SK-N-SH treated with all-trans-retinoic acid at 6 μM for 48 hours (cell line): ENCODE data around the gene GAMT.

Source experiments
- ISL1 ChIP-seq: fragments of 250-450 bp; sonication (Bioruptor Pico); IDR thresholded peaks from 2 replicates; pipeline ENCODE4 v2.1.2; 2022; ENCODE audit warnings: mild to moderate bottlenecking, moderate library complexity
- OSR1 ChIP-seq: fragments of 250-450 bp; sonication (Bioruptor Pico); IDR thresholded peaks from 2 replicates; pipeline ENCODE4 v1.8.0; 2022; ENCODE audit warnings: moderate library complexity, mild to moderate bottlenecking, inconsistent platforms
- PATZ1 ChIP-seq: fragments of 250-450 bp; sonication (Bioruptor Pico); IDR thresholded peaks from 2 replicates; pipeline ENCODE4 v1.8.0; 2020; ENCODE audit warnings: mild to moderate bottlenecking, moderate library complexity, borderline replicate concordance
- POU6F1 ChIP-seq: fragments of 250-450 bp; sonication (Bioruptor Pico); IDR thresholded peaks from 2 replicates; pipeline ENCODE4 v1.8.0; 2021; ENCODE audit warnings: low read depth, mild to moderate bottlenecking, moderate library complexity, borderline replicate concordance
- PPARA ChIP-seq: fragments of 250-450 bp; sonication (Bioruptor Pico); IDR thresholded peaks from 2 replicates; pipeline ENCODE4 v1.5.0; 2020; ENCODE audit warnings: mild to moderate bottlenecking, borderline replicate concordance
- TOX ChIP-seq: fragments of 250-450 bp; sonication (Bioruptor Pico); IDR thresholded peaks from 2 replicates; pipeline ENCODE4 v1.8.0; 2021; ENCODE audit warnings: mild to moderate bottlenecking, moderate library complexity, borderline replicate concordance
- ZFP30 ChIP-seq: fragments of 450-650 bp; formaldehyde crosslinking; IDR thresholded peaks from 2 replicates; pipeline ENCODE4 v1.5.0; 2022; ENCODE audit warnings: mild to moderate bottlenecking, moderate library complexity
- ZNF70 ChIP-seq: fragments of 450-650 bp; formaldehyde crosslinking; IDR thresholded peaks from 2 replicates; pipeline ENCODE4 v1.5.0; 2020; ENCODE audit warnings: mild to moderate bottlenecking, moderate library complexity
- TF ChIP-seq, protein P1 (sequence below): fragments of 250-450 bp; sonication (Bioruptor Pico); IDR thresholded peaks from 2 replicates; pipeline ENCODE4 v1.5.1; 2020; ENCODE audit warnings: low read depth, mild to moderate bottlenecking, moderate library complexity
- TF ChIP-seq, protein P2 (sequence below): fragments of 250-450 bp; sonication (Bioruptor Pico); IDR thresholded peaks from 2 replicates; pipeline ENCODE4 v1.5.0; 2020; ENCODE audit warnings: mild to moderate bottlenecking, moderate library complexity

GRCh38 chr19:1410136-1410786 lies 8.9 kb upstream of the GAMT start:
- TF ChIP-seq PPARA (CRISPR knock-in tag) (no peak), ISL1 (no peak), ZNF70 (CRISPR knock-in tag) (no peak), PATZ1 (CRISPR knock-in tag) (no peak), ZFP30 (CRISPR knock-in tag) (no peak), TOX (CRISPR knock-in tag) (no peak), POU6F1 (CRISPR knock-in tag) (no peak), OSR1 (CRISPR knock-in tag) (no peak)
- TF ChIP-seq, protein P1, sequence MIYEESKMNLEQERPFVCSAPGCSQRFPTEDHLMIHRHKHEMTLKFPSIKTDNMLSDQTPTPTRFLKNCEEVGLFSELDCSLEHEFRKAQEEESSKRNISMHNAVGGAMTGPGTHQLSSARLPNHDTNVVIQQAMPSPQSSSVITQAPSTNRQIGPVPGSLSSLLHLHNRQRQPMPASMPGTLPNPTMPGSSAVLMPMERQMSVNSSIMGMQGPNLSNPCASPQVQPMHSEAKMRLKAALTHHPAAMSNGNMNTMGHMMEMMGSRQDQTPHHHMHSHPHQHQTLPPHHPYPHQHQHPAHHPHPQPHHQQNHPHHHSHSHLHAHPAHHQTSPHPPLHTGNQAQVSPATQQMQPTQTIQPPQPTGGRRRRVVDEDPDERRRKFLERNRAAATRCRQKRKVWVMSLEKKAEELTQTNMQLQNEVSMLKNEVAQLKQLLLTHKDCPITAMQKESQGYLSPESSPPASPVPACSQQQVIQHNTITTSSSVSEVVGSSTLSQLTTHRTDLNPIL, result no peak
- TF ChIP-seq, protein P2, sequence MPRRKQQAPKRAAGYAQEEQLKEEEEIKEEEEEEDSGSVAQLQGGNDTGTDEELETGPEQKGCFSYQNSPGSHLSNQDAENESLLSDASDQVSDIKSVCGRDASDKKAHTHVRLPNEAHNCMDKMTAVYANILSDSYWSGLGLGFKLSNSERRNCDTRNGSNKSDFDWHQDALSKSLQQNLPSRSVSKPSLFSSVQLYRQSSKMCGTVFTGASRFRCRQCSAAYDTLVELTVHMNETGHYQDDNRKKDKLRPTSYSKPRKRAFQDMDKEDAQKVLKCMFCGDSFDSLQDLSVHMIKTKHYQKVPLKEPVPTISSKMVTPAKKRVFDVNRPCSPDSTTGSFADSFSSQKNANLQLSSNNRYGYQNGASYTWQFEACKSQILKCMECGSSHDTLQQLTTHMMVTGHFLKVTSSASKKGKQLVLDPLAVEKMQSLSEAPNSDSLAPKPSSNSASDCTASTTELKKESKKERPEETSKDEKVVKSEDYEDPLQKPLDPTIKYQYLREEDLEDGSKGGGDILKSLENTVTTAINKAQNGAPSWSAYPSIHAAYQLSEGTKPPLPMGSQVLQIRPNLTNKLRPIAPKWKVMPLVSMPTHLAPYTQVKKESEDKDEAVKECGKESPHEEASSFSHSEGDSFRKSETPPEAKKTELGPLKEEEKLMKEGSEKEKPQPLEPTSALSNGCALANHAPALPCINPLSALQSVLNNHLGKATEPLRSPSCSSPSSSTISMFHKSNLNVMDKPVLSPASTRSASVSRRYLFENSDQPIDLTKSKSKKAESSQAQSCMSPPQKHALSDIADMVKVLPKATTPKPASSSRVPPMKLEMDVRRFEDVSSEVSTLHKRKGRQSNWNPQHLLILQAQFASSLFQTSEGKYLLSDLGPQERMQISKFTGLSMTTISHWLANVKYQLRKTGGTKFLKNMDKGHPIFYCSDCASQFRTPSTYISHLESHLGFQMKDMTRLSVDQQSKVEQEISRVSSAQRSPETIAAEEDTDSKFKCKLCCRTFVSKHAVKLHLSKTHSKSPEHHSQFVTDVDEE (CRISPR knock-in tag), result no peak
